Activated T-cell treated with anti-CD3 and anti-CD28 coated beads for 48 hours (primary cell): ENCODE results near the gene GALT.

ENCODE experiments used
- DNase-seq: peaks from one replicate; pipeline ENCODE4 v3.0.0-alpha.2; 2020; ENCODE audit warnings: low read depth

GALT gene

GRCh38 chr9:34684145-34684544 is 37.7 kb downstream of the GALT start:
- peak; percentile 16 for DNase-seq

- DNase-seq = no peak
These were observed 38.3 kb downstream of the GALT start for GRCh38 chr9:34684816-34685215.

- no peak for DNase-seq
These were observed 39.1 kb downstream of the GALT start for GRCh38 chr9:34685591-34685990.

DNA sequence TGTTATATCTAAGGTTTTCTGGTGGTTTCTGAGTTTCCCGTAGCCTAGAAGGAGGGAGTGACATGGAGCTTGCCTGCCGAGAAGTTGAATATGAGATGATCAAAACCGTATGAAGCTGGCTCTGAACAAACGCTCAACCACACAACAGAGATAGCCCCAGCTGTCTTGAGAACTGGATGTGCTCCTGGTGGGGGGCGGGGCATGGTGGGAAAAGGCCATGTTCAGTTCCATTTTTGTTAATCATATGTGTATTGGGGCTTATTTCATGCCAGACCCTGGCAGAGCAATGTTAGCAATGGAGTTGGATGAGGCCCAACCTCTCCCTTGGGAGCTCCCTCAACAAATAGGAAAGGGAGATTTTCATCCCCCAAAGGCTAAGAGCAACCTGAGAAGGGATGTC is 39.8 kb downstream of the GALT start:
- no peak for DNase-seq

- no peak for DNase-seq
These were observed 40.3 kb downstream of the GALT start for GRCh38 chr9:34686732-34687131.

DNA sequence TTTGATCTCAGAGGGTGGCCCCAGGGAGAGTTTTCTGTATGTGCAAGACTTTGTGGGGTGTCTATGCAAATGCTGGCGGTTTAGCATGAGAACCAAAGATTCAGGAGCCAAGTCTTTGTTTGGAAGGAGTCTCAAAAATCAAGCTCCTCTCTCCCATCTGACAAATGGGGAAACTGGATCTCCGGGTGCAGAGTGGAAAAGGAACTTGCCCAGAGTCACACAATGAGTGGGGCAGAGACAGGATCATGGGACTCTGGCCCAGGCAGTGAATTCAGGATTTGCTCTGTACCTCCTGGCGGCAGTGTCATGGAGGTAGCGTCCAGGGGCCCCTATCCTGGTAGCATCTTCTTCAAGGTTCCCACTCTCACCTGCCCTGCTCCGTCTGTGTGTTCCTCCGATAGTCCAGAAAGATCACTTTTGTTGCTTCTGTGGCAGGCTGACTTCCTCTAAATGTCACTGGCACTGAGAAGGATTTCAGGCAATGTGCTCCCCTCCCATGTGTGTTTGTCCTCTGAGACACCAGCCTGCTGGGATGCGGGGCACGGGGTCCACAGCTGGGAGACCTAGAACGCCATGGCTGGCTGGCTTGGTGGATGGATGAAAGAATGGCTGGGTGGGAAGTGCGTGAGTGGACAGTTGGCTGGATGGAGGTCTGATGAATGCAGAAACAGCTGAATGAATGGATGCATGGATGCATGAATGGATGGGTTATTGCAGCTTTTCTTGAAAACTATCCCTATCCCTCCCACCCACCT is 41.0 kb downstream of the GALT start:
- DNase-seq = no peak

GRCh38 chr9:34688329-34689115 is 42.0 kb downstream of the GALT start:
- no peak for DNase-seq

- DNase-seq = no peak
These were observed 42.6 kb downstream of the GALT start for GRCh38 chr9:34689116-34689470.

GRCh38 chr9:34689512-34689911 is 43.0 kb downstream of the GALT start:
- DNase-seq = no peak

DNA sequence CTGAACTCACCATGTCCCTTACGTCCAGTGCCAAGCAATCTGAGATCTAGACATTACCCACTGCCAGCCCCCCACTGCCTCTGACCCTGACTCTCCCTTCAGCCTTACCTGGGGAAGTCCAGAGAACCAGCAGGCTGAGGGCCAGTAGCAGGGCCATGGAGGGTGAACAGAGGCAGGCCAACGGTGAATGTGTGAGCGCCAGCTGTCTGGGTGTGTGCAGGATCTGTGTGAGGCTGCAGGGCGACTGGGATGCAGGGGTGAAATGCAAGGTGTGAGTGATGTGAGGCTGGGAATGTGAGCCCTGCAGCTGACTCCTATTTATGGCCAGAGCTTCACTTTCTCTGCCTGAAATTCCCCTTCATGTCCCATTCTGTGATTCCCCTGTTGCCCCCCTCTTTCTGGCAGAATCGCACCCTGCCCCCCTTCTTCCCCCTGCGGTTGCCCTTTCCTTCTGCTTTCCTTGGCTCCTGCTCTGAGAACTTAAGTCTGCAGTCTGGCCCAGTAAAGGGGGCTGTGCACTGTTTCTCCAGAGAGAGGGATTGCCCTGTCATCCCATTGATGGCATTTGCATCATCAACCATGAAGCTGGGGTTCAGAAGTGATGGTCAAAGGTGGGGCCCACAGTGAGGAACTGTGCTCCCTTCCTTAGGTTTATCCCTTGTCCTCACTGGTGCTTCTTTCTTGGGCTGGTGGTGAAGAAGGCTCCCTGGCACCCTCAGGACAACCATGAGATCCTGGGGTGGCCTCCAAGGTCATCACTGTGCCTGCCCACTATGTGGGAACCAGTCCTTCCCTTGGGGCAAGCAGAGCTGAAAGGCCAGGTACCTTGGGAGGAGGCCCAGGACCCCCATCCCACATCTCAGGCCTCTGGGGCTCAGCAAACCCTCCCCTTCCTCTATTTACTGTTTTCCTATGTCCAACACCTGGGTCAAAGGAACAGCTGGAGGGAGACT is 44.8 kb downstream of the GALT start, which contains the start of gene CCL19:
TSS of gene CCL19 (minus strand) at position 294 of the 953 bp plus-strand sequence. CDS start at position 157, 137 bp downstream.
- no peak for DNase-seq

DNA sequence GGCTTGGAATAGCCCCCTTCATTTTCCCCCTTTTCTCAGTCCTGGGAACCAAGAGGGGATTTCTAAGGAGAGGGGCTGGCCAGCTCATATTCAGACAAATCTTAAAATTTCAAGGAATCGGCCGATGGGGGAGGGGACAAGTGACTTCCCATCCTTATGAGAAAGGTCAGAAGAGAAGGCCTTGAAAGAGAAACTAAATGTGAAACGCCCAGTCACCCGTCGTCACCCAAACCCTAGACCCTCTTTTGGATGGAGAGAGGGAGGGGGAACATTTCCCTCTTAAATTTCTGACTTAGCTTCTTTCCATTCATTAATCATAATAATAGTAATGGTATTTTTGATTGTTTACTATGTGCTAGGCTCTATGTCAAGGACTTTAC is 45.5 kb downstream of the GALT start:
- DNase-seq = no peak

GRCh38 chr9:34693560-34693959 is 47.1 kb downstream of the GALT start:
- DNase-seq = no peak

DNA sequence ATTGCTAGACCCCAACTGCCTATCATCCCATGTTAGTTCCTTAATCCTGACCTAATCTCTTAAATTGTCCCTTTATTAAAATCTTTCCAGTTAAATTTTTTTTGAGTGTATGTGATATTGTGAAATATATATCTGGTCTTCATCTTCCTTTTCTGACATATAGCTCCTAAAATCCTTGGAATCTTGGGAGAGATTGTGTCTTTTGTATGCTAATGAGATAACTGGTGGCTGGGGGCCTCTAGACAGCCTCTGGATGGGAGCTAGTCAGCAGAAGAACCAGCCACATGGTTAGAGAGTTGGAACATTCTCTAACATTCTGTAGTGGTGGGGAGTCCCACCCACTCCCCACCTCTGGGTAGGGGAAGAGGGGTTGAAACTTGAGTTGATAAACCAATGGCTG is 48.3 kb downstream of the GALT start:
- DNase-seq = no peak
